Measurements from ENCODE around the gene TMEM88.
"Not testable (repeated sequence)": the region's sequence is repeated elsewhere in the genome, so short reads cannot be mapped to it uniquely, and the experiment has no call there.

The TMEM88 gene

GRCh38 chr17:7856011-7856810 is 1.3 kb downstream of the TMEM88 start:
- no peak for DNase-seq (ENCODE audit: low read depth in 2 of 2, low spot score in 1 of 2)

GRCh38 chr17:7856811-7857712 is 2.2 kb downstream of the TMEM88 start, which contains the start of gene NAA38:
Gene NAA38 (minus strand): TSS chr17:7857559. CDS start chr17:7857463, 96 bp downstream.
- DNase-seq (ENCODE audit: low read depth in 2 of 2, low spot score in 1 of 2), result peak; percentile 82 to 91

GRCh38 chr17:7857713-7858521 is 3.1 kb downstream of the TMEM88 start, which contains the start of gene CYB5D1:
Gene CYB5D1 (plus strand): TSS chr17:7858003. CDS start chr17:7858135, 132 bp downstream.
- DNase-seq (ENCODE audit: low read depth in 2 of 2, low spot score in 1 of 2), result peak; percentile 80 to 81

GRCh38 chr17:7858522-7858810 is 3.6 kb downstream of the TMEM88 start:
- no peak for DNase-seq (ENCODE audit: low read depth in 2 of 2, low spot score in 1 of 2)

GRCh38 chr17:7859028-7859427 is 4.2 kb downstream of the TMEM88 start:
- DNase-seq (ENCODE audit: low read depth in 2 of 2, low spot score in 1 of 2), result no peak

GRCh38 chr17:7862692-7863437 is 8.0 kb downstream of the TMEM88 start:
- DNase-seq (ENCODE audit: low read depth in 2 of 2, low spot score in 1 of 2), result no peak

- DNase-seq (ENCODE audit: low read depth in 2 of 2, low spot score in 1 of 2), result not testable (repeated sequence)
These were observed 9.5 kb downstream of the TMEM88 start for GRCh38 chr17:7864384-7864783.

- DNase-seq (ENCODE audit: low read depth in 2 of 2, low spot score in 1 of 2), result no peak
These were observed 10.3 kb downstream of the TMEM88 start for GRCh38 chr17:7864995-7865650.

GRCh38 chr17:7867881-7868329 is 13.0 kb downstream of the TMEM88 start:
- no peak for DNase-seq (ENCODE audit: low read depth in 2 of 2, low spot score in 1 of 2)

- DNase-seq (ENCODE audit: low read depth in 2 of 2, low spot score in 1 of 2), result no peak
These were observed 18.2 kb downstream of the TMEM88 start for GRCh38 chr17:7873051-7873450.

- no peak for DNase-seq (ENCODE audit: low read depth in 2 of 2, low spot score in 1 of 2)
These were observed 21.0 kb downstream of the TMEM88 start for GRCh38 chr17:7875804-7876370.

GRCh38 chr17:7878234-7878633 is 23.4 kb downstream of the TMEM88 start:
- DNase-seq (ENCODE audit: low read depth in 2 of 2, low spot score in 1 of 2), result no peak

- no peak for DNase-seq (ENCODE audit: low read depth in 2 of 2, low spot score in 1 of 2)
These were observed 25.4 kb downstream of the TMEM88 start for GRCh38 chr17:7880076-7880868.

GRCh38 chr17:7881276-7882054 is 26.6 kb downstream of the TMEM88 start:
- no peak for DNase-seq (ENCODE audit: low read depth in 2 of 2, low spot score in 1 of 2)

- no peak for DNase-seq (ENCODE audit: low read depth in 2 of 2, low spot score in 1 of 2)
These were observed 27.2 kb downstream of the TMEM88 start for GRCh38 chr17:7882068-7882467.

- no peak for DNase-seq (ENCODE audit: low read depth in 2 of 2, low spot score in 1 of 2)
These were observed 27.8 kb downstream of the TMEM88 start for GRCh38 chr17:7882629-7883028.

GRCh38 chr17:7883781-7884386 is 29.0 kb downstream of the TMEM88 start:
- DNase-seq (ENCODE audit: low read depth in 2 of 2, low spot score in 1 of 2), result no peak
